HG03066 (cell line): ENCODE data around the gene ZBTB43.
"Not testable (repeated sequence)": the region's sequence is repeated elsewhere in the genome, so short reads cannot be mapped to it uniquely, and the experiment has no call there.

Experiments
- ATAC-seq: cut with Tn5 transposase; IDR thresholded peaks from one replicate; pipeline ENCODE4 v1.9.1; 2021; ENCODE audit warnings: low read depth; ENCODE audit not compliant: unreplicated experiment

The ZBTB43 gene

GRCh38 chr9:126822873-126823272 lies 18.0 kb downstream of the ZBTB43 start:
- no peak for ATAC-seq

GRCh38 chr9:126824052-126824451 lies 19.2 kb downstream of the ZBTB43 start:
- not testable (repeated sequence) for ATAC-seq

GRCh38 chr9:126827227-126827626 lies 22.4 kb downstream of the ZBTB43 start:
- ATAC-seq = no peak

- ATAC-seq = no peak
Measured at GRCh38 chr9:126829035-126829434, 24.2 kb downstream of the ZBTB43 start.

GRCh38 chr9:126830827-126831226 lies 26.0 kb downstream of the ZBTB43 start:
- ATAC-seq = no peak

GRCh38 chr9:126832440-126832839 lies 27.6 kb downstream of the ZBTB43 start:
- ATAC-seq = no peak

- ATAC-seq = no peak
Measured at GRCh38 chr9:126833020-126833419, 28.2 kb downstream of the ZBTB43 start.

GRCh38 chr9:126833710-126834345 lies 29.0 kb downstream of the ZBTB43 start:
- no peak for ATAC-seq

- ATAC-seq = no peak
Measured at GRCh38 chr9:126834672-126835071, 29.8 kb downstream of the ZBTB43 start.

GRCh38 chr9:126836216-126836615 lies 31.4 kb downstream of the ZBTB43 start:
- ATAC-seq = no peak

- ATAC-seq = no peak
Measured at GRCh38 chr9:126838055-126838811, 33.4 kb downstream of the ZBTB43 start.

GRCh38 chr9:126838895-126839294 lies 34.1 kb downstream of the ZBTB43 start:
- no peak for ATAC-seq

GRCh38 chr9:126839301-126839700 lies 34.5 kb downstream of the ZBTB43 start:
- ATAC-seq = no peak

- no peak for ATAC-seq
Measured at GRCh38 chr9:126842220-126842842, 37.5 kb downstream of the ZBTB43 start.

GRCh38 chr9:126842977-126843799 lies 38.3 kb downstream of the ZBTB43 start:
- no peak for ATAC-seq

- no peak for ATAC-seq
Measured at GRCh38 chr9:126844085-126844484, 39.2 kb downstream of the ZBTB43 start.

- ATAC-seq = no peak
Measured at GRCh38 chr9:126847051-126847450, 42.2 kb downstream of the ZBTB43 start.

- ATAC-seq = no peak
Measured at GRCh38 chr9:126849591-126850225, 44.9 kb downstream of the ZBTB43 start.

- no peak for ATAC-seq
Measured at GRCh38 chr9:126851286-126851880, 46.5 kb downstream of the ZBTB43 start.

GRCh38 chr9:126852086-126852688 lies 47.3 kb downstream of the ZBTB43 start:
- no peak for ATAC-seq
